Osteocyte (in vitro differentiated cells): Measurements from ENCODE around the gene RPUSD2. TPM values are rescaled to one million over a fixed set of nuclear protein-coding genes. Genes with fewer than 3 reads are reported as not detected.

ENCODE experiments used
- DNase-seq: peaks from one replicate; pipeline ENCODE4 v3.0.0; 2021; ENCODE audit warnings: mixed read lengths; ENCODE audit not compliant: unreplicated experiment; ENCODE audit errors: extremely low spot score
- H3K27ac Mint-ChIP-seq: one replicate; pipeline ENCODE4 v1.8.0; 2021; ENCODE audit warnings: mild to moderate bottlenecking, mixed read lengths; ENCODE audit not compliant: unreplicated experiment
- H3K27me3 Mint-ChIP-seq: one replicate; pipeline ENCODE4 v1.8.0; 2021; ENCODE audit warnings: mixed read lengths; ENCODE audit not compliant: unreplicated experiment
- H3K36me3 Mint-ChIP-seq: one replicate; pipeline ENCODE4 v1.8.0; 2021; ENCODE audit warnings: mixed read lengths; ENCODE audit not compliant: unreplicated experiment
- H3K4me1 Mint-ChIP-seq: one replicate; pipeline ENCODE4 v1.8.0; 2021; ENCODE audit warnings: mixed read lengths; ENCODE audit not compliant: unreplicated experiment
- H3K4me3 Mint-ChIP-seq: one replicate; pipeline ENCODE4 v1.8.0; 2021; ENCODE audit warnings: mild to moderate bottlenecking, moderate library complexity, mixed read lengths; ENCODE audit not compliant: unreplicated experiment
- H3K9me3 Mint-ChIP-seq: one replicate; pipeline ENCODE4 v1.8.0; 2021; ENCODE audit warnings: mixed read lengths; ENCODE audit not compliant: unreplicated experiment
- total RNA-seq: library from RNA; stranded (reverse); gene quantifications from 2 replicates; pipeline ENCODE4 v1.2.1, GENCODE V29; 2021
- TF ChIP-seq, protein P1 (sequence below): fragments of 200-600 bp; sonication (generic); IDR thresholded peaks from 2 replicates; pipeline ENCODE4 v1.5.0; 2021; ENCODE audit warnings: antibody characterized with exemption, mild to moderate bottlenecking, moderate library complexity

The RPUSD2 gene
- total RNA-seq, 1 donor from 2014 or later, result 9.6 TPM

DNA sequence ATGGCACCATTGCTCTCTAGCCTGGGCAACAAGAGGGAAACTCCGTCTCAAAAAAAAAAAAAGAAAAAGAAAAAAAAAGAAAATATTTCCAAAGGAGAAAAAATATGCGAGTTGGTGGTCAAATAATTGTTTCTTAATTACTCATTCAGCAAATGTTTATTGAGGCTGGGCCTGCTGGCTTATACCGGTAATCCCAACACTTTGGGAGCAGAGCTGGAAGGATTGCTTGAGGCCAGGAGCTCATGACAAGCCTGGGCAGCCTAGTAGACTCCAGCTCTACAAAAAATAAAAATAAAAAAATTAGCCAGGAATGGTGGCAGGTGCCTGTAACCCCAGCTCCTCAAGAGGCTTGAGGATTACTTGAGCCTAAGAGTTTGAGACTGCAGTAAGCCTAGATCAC is 29.0 kb downstream of the RPUSD2 start:
- Mint-ChIP-seq H3K27ac (no peak overlapping the region), H3K4me3 (no peak overlapping the region), H3K4me1 (peaks cover 13% of the 10 kb centered on the region), H3K27me3 (no peaks in the 10 kb centered on the region), H3K36me3 (no peaks in the 10 kb centered on the region), H3K9me3 (no peaks in the 10 kb centered on the region)
- DNase-seq, result no peak
- TF ChIP-seq, protein P1, sequence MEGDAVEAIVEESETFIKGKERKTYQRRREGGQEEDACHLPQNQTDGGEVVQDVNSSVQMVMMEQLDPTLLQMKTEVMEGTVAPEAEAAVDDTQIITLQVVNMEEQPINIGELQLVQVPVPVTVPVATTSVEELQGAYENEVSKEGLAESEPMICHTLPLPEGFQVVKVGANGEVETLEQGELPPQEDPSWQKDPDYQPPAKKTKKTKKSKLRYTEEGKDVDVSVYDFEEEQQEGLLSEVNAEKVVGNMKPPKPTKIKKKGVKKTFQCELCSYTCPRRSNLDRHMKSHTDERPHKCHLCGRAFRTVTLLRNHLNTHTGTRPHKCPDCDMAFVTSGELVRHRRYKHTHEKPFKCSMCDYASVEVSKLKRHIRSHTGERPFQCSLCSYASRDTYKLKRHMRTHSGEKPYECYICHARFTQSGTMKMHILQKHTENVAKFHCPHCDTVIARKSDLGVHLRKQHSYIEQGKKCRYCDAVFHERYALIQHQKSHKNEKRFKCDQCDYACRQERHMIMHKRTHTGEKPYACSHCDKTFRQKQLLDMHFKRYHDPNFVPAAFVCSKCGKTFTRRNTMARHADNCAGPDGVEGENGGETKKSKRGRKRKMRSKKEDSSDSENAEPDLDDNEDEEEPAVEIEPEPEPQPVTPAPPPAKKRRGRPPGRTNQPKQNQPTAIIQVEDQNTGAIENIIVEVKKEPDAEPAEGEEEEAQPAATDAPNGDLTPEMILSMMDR, result no peak

- TF ChIP-seq, protein P1, result no peak
- H3K36me3 Mint-ChIP-seq, result no peaks in the 10 kb centered on the region
- no peaks in the 10 kb centered on the region for H3K27me3 Mint-ChIP-seq
- H3K4me3 Mint-ChIP-seq, result no peak overlapping the region
- H3K4me1 Mint-ChIP-seq, result peaks cover 12% of the 10 kb centered on the region
- DNase-seq, result no peak
- no peaks in the 10 kb centered on the region for H3K9me3 Mint-ChIP-seq
- no peak overlapping the region for H3K27ac Mint-ChIP-seq
These were observed 29.6 kb downstream of the RPUSD2 start for GRCh38 chr15:40598672-40599071.

DNA sequence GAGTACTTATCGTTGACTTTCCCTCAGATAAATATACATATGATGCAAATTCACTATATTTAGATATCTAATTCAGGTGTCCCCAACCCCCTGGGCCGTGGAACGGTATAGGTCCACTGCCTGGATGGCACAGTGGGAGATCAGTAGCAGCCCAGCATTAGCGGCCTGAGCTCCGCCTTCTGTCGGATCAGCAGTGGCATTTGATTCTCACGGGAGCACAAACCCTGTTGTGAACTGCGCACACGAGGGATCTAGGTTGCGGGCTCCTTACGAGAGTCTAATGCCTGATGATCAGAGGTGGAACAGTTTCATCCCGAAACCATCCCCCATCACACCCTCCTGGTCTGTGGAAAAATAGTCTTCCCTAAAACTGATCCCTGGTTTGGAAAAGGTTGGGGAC is 31.9 kb downstream of the RPUSD2 start:
- Mint-ChIP-seq H3K4me3 (no peak overlapping the region), H3K9me3 (no peaks in the 10 kb centered on the region), H3K27ac (no peak overlapping the region), H3K4me1 (peaks cover 4% of the 10 kb centered on the region), H3K27me3 (no peaks in the 10 kb centered on the region), H3K36me3 (no peaks in the 10 kb centered on the region)
- TF ChIP-seq, protein P1, result no peak
- no peak for DNase-seq

- Mint-ChIP-seq H3K27ac (no peak overlapping the region), H3K27me3 (no peaks in the 10 kb centered on the region), H3K36me3 (no peaks in the 10 kb centered on the region), H3K4me3 (no peak overlapping the region), H3K9me3 (no peaks in the 10 kb centered on the region), H3K4me1 (peaks cover 4% of the 10 kb centered on the region)
- TF ChIP-seq, protein P1, result no peak
- DNase-seq, result no peak
These were observed 34.8 kb downstream of the RPUSD2 start for GRCh38 chr15:40603935-40604334.

DNA sequence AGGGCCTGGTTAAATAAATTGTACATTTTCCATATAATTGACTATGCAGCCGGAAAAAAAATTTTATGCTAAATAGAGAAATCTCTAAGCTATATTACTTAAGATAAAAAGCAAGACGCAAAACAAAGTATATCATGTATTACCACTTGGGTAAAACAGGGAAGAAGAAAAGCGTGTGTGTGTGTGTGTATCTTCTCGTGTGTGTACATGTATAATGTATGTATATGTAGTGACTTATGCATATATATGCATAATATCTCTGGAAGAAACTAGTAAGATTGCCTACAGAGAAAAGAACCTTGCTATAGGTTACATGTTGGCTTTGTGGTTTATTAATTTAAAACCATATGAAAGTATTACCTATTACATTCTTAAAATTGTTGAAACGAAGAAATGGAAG is 44.0 kb downstream of the RPUSD2 start:
- H3K4me3 Mint-ChIP-seq, result no peak overlapping the region
- no peak overlapping the region for H3K27ac Mint-ChIP-seq
- H3K36me3 Mint-ChIP-seq, result peaks cover 2% of the 10 kb centered on the region
- no peaks in the 10 kb centered on the region for H3K4me1 Mint-ChIP-seq
- H3K27me3 Mint-ChIP-seq, result no peaks in the 10 kb centered on the region
- TF ChIP-seq, protein P1, result no peak
- no peak for DNase-seq
- H3K9me3 Mint-ChIP-seq, result no peaks in the 10 kb centered on the region
